HepG2 (cell line): ENCODE results near the gene TOP3B. TPM values are rescaled to one million over a fixed set of nuclear protein-coding genes. Genes with fewer than 3 reads are reported as not detected.

Source experiments
- ATAC-seq: fragments of 200-7000 bp; cut with Tn5 transposase; 3 replicates; pipeline ENCODE4 v1.9.1; 2020; ENCODE audit warnings: mild to moderate bottlenecking, moderate library complexity
- BruUV-seq: library from RNA; stranded (reverse); fragments of 400-500 nt; replicated peaks from 2 replicates; lab custom pipeline; 2021; lab: Mats Ljungman, UMichigan
- CTCF ChIA-PET: fragments of 300-600 bp; formaldehyde crosslinking; extraction: SDS; loops from one replicate; lab custom pipeline; 2021; ENCODE audit warnings: low total read pairs, inconsistent platforms, low intra/inter-chr PET ratio; lab: Yijun Ruan, JAX
- POLR2A ChIA-PET: fragments of 350-600 bp; sonication (Branson Sonifier 250); formaldehyde crosslinking; loops from one replicate; lab custom pipeline; 2020; ENCODE audit warnings: antibody characterized with exemption, inconsistent platforms; lab: Yijun Ruan, JAX
- DNase-seq: peaks from one replicate; pipeline ENCODE4 v3.0.0-alpha.2; 2015; ENCODE audit warnings: low spot score
- FAIRE-seq: peaks from 3 replicates; lab custom pipeline; 2011; peaks lifted over from hg19 to GRCh38; lab: Jason Lieb, UNC
- H2AFZ ChIP-seq: one replicate; pipeline ENCODE4 v1.6.1; 2011; ENCODE audit warnings: low read length, inconsistent platforms
- H3K27ac ChIP-seq: fragments of 300-600 bp; 3 replicates; pipeline ENCODE4 v1.8.0; 2011; ENCODE audit warnings: mixed run types, mild to moderate bottlenecking, mixed read lengths, low read length, inconsistent platforms; ENCODE audit not compliant: insufficient read depth; ENCODE audit errors: extremely low read length
- H3K27me3 ChIP-seq, 2 experiments: fragments of 200-600 bp in 1 of 2; 2 replicates in 1 of 2; 3 replicates in 1 of 2; pipeline versions ENCODE4 v1.6.0 to v1.8.0; 2011; ENCODE audit warnings: low read length in 2 of 2, mild to moderate bottlenecking in 2 of 2, moderate library complexity in 2 of 2, inconsistent platforms in 1 of 2; ENCODE audit not compliant: insufficient read depth in 2 of 2, control insufficient read depth in 1 of 2
- H3K36me3 ChIP-seq, 2 experiments: fragments of 200-600 bp in 1 of 2; replicated peaks in 1 of 2; 2 replicates in 1 of 2; 3 replicates in 1 of 2; pipeline versions ENCODE4 v1.5.1 to v1.8.0; 2011; ENCODE audit warnings: low read length in 2 of 2, inconsistent platforms in 1 of 2; ENCODE audit not compliant: insufficient read depth in 2 of 2, control insufficient read depth in 1 of 2
- H3K4me1 ChIP-seq: 2 replicates; pipeline ENCODE4 v1.5.1; 2012; ENCODE audit warnings: low read length, inconsistent platforms; ENCODE audit not compliant: insufficient read depth
- H3K4me2 ChIP-seq: 2 replicates; pipeline ENCODE4 v1.6.0; 2011; ENCODE audit warnings: low read depth, low read length, inconsistent platforms
- H3K4me3 ChIP-seq, 3 experiments: fragments of 200-600 bp in 1 of 3; sonication (generic), shearing (Covaris generic) in 1 of 3; replicated peaks in 1 of 3; 2 replicates each; pipeline ENCODE4 v1.5.1; 2011 to 2016; ENCODE audit warnings: low read length in 3 of 3, inconsistent platforms in 2 of 3, low read depth in 2 of 3, mild to moderate bottlenecking in 2 of 3, control low read depth in 1 of 3, mixed read lengths in 1 of 3; ENCODE audit not compliant: insufficient read depth in 1 of 3
- H3K79me2 ChIP-seq: one replicate; pipeline ENCODE4 v1.6.1; 2011; ENCODE audit warnings: low read length, inconsistent platforms; ENCODE audit not compliant: insufficient read depth
- H3K9ac ChIP-seq: 2 replicates; pipeline ENCODE4 v1.6.0; 2011; ENCODE audit warnings: mild to moderate bottlenecking, low read depth, low read length, inconsistent platforms; ENCODE audit not compliant: insufficient read depth
- H3K9me3 ChIP-seq: 2 replicates; pipeline ENCODE4 v1.5.1; 2012; ENCODE audit warnings: mild to moderate bottlenecking, low read length
- H4K20me1 ChIP-seq: 2 replicates; pipeline ENCODE4 v1.6.0; 2011; ENCODE audit warnings: inconsistent platforms, mild to moderate bottlenecking, low read length, moderate library complexity; ENCODE audit not compliant: insufficient read depth
- HNRNPUL1 ChIP-seq: fragments of 200-400 bp; formaldehyde crosslinking; IDR thresholded peaks from 2 replicates; pipeline ENCODE4 v1.6.1; 2017; ENCODE audit warnings: low read depth, mild to moderate bottlenecking, low read length, moderate library complexity
- IKZF4 ChIP-seq: sonication (generic); formaldehyde crosslinking; IDR thresholded peaks from 2 replicates; pipeline ENCODE4 v1.5.1; 2020; ENCODE audit warnings: borderline replicate concordance, mild to moderate bottlenecking, low read depth, missing genetic modification reagents; ENCODE audit errors: not compliant biosample characterization
- SIN3B ChIP-seq: fragments of 150-350 bp; IDR thresholded peaks from 2 replicates; pipeline ENCODE4 v1.6.1; 2014; ENCODE audit warnings: low read length
- ZMYM3 ChIP-seq: sonication (generic); formaldehyde crosslinking; IDR thresholded peaks from 2 replicates; pipeline ENCODE4 v1.5.1; 2020; ENCODE audit warnings: mild to moderate bottlenecking, missing genetic modification reagents
- ZNF570 ChIP-seq: sonication (generic); formaldehyde crosslinking; IDR thresholded peaks from 2 replicates; pipeline ENCODE4 v1.4.0; 2020; ENCODE audit warnings: mild to moderate bottlenecking, missing genetic modification reagents, borderline replicate concordance
- ZNF83 ChIP-seq: sonication (generic); formaldehyde crosslinking; IDR thresholded peaks from 2 replicates; pipeline ENCODE4 v1.4.0; 2020; ENCODE audit warnings: missing genetic modification reagents, mild to moderate bottlenecking, borderline replicate concordance
- ZSCAN21 ChIP-seq: sonication (generic); formaldehyde crosslinking; IDR thresholded peaks from 2 replicates; pipeline ENCODE4 v1.8.0; 2022; ENCODE audit warnings: mild to moderate bottlenecking, missing genetic modification reagents, moderate library complexity, borderline replicate concordance
- WGBS: methylation state at CpG from one replicate; pipeline ENCODE4 v1.1.6; 2017; ENCODE audit warnings: low lambda C conversion rate; 5-methylcytosine and 5-hydroxymethylcytosine counted together
- in situ Hi-C: cut with HindIII; loops from 2 replicates; pipeline ENCODE4 v1.10.0; 2017; ENCODE audit warnings: low pct_unique_long_range_greater_than_20kb; ENCODE audit not compliant: extremely low pct_ligation_motif_present
- intact Hi-C: fragments of 100-400 bp; cut with micrococcal nuclease; formaldehyde crosslinking; loops from one replicate; pipeline ENCODE4 v1.10.0; 2022; ENCODE audit not compliant: unreplicated experiment
- polyA plus RNA-seq, 8 experiments: library from polyadenylated mRNA; depleted of rRNA in 3 of 8; stranded (reverse) in 7 of 8; unstranded in 1 of 8; fragments of >200 nt; fragmentation: Illumina TruSeq in 4 of 8; extraction: Trizol in 4 of 8; gene quantifications; 2 replicates each; pipeline versions ENCODE4 v1.2.1 to v1.2.3, GENCODE V29; 2011 to 2016; ENCODE audit warnings: low read depth in 4 of 8, missing spikeins in 1 of 8, mixed read lengths in 1 of 8; ENCODE audit not compliant: insufficient read depth in 1 of 8
- total RNA-seq, 5 experiments: library from RNA; depleted of rRNA; stranded (reverse); fragments of >200 nt; fragmentation: Illumina TruSeq; extraction: Trizol; gene quantifications; 2 replicates each; pipeline ENCODE4 v1.2.3, GENCODE V29; 2016; ENCODE audit warnings: low read depth in 1 of 5
- TF ChIP-seq, protein P1 (sequence below): IDR thresholded peaks from 2 replicates; pipeline ENCODE4 v1.6.1; 2016; ENCODE audit warnings: control low read depth
- TF ChIP-seq, protein P2 (sequence below): sonication (generic); formaldehyde crosslinking; IDR thresholded peaks from 2 replicates; pipeline ENCODE4 v1.4.0; 2020; ENCODE audit warnings: missing genetic modification reagents, borderline replicate concordance
- TF ChIP-seq, protein P3 (sequence below): sonication (generic); formaldehyde crosslinking; IDR thresholded peaks from 2 replicates; pipeline ENCODE4 v1.8.0; 2022; ENCODE audit warnings: missing genetic modification reagents, mild to moderate bottlenecking, moderate library complexity, borderline replicate concordance

Gene TOP3B
- total and polyA plus RNA-seq, 2 of the 13 experiments (the other 11 are each of a cell fraction or from before 2014, with no cell fraction given) = 28.5 to 29.7 TPM

DNA sequence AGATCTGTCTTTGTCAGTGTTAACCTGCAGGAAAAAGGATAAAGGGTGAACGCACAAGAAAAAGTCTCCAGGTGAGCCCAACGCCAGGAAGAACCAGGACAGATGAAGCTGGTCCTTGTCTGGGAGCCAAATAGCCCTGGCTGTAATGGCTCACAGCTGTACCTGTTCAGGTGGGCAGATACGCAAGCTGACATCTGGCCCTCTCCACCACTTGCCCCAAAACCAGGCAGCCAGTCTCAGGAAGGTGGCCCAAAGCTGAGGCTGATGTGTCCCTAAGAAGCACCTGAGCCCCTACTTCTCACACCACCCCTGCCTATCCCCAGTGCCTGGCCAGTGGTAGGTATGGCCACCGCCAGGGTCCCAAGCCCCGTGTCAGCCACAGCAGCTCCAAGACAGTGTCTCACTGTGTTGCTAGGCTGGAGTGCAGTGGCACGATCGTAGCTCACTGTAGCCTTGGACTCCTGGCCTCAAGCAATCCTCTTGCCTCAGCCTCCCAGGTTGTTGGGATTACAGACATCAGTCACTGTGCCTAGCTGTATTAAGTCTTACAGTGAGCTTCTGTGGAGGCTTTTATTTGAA, 14.8 kb downstream of the TOP3B start:
- H3K79me2 ChIP-seq = no peaks in the 10 kb centered on the region
- no peak overlapping the region for H3K9ac ChIP-seq
- DNase-seq = no peak
- ATAC-seq = no peak
- H3K4me1 ChIP-seq = no peaks in the 10 kb centered on the region
- no peak overlapping the region for H2AFZ ChIP-seq
- intact Hi-C loops = no loop called here
- FAIRE-seq = no peak
- BruUV-seq = no TSS peak
- no peak for TF ChIP-seq IKZF4
- TF ChIP-seq HNRNPUL1 = no peak
- TF ChIP-seq, protein P1, sequence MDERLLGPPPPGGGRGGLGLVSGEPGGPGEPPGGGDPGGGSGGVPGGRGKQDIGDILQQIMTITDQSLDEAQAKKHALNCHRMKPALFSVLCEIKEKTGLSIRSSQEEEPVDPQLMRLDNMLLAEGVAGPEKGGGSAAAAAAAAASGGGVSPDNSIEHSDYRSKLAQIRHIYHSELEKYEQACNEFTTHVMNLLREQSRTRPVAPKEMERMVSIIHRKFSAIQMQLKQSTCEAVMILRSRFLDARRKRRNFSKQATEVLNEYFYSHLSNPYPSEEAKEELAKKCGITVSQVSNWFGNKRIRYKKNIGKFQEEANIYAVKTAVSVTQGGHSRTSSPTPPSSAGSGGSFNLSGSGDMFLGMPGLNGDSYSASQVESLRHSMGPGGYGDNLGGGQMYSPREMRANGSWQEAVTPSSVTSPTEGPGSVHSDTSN (CRISPR knock-in tag) = no peak
- no peak for TF ChIP-seq ZNF570 (CRISPR knock-in tag)
- TF ChIP-seq, protein P2, sequence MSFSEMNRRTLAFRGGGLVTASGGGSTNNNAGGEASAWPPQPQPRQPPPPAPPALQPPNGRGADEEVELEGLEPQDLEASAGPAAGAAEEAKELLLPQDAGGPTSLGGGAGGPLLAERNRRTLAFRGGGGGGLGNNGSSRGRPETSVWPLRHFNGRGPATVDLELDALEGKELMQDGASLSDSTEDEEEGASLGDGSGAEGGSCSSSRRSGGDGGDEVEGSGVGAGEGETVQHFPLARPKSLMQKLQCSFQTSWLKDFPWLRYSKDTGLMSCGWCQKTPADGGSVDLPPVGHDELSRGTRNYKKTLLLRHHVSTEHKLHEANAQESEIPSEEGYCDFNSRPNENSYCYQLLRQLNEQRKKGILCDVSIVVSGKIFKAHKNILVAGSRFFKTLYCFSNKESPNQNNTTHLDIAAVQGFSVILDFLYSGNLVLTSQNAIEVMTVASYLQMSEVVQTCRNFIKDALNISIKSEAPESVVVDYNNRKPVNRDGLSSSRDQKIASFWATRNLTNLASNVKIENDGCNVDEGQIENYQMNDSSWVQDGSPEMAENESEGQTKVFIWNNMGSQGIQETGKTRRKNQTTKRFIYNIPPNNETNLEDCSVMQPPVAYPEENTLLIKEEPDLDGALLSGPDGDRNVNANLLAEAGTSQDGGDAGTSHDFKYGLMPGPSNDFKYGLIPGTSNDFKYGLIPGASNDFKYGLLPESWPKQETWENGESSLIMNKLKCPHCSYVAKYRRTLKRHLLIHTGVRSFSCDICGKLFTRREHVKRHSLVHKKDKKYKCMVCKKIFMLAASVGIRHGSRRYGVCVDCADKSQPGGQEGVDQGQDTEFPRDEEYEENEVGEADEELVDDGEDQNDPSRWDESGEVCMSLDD (CRISPR knock-in tag) = no peak
- TF ChIP-seq ZMYM3 = no peak
- TF ChIP-seq ZSCAN21 = no peak
- TF ChIP-seq SIN3B = no peak
- TF ChIP-seq, protein P3, sequence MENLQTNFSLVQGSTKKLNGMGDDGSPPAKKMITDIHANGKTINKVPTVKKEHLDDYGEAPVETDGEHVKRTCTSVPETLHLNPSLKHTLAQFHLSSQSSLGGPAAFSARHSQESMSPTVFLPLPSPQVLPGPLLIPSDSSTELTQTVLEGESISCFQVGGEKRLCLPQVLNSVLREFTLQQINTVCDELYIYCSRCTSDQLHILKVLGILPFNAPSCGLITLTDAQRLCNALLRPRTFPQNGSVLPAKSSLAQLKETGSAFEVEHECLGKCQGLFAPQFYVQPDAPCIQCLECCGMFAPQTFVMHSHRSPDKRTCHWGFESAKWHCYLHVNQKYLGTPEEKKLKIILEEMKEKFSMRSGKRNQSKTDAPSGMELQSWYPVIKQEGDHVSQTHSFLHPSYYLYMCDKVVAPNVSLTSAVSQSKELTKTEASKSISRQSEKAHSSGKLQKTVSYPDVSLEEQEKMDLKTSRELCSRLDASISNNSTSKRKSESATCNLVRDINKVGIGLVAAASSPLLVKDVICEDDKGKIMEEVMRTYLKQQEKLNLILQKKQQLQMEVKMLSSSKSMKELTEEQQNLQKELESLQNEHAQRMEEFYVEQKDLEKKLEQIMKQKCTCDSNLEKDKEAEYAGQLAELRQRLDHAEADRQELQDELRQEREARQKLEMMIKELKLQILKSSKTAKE (CRISPR knock-in tag) = no peak
- TF ChIP-seq ZNF83 = no peak
- H4K20me1 ChIP-seq = no peaks in the 10 kb centered on the region
- CTCF ChIA-PET = no interaction called here
- 96% methylated on average over 4 of the region's 7 CpGs for WGBS
- H3K4me3 ChIP-seq = no peak overlapping the region
- H3K36me3 ChIP-seq = peaks cover 32 to 81% of the 10 kb centered on the region in 2 experiments
- H3K4me2 ChIP-seq = no peak overlapping the region
- in situ Hi-C loops = no loop called here
- H3K27me3 ChIP-seq = no peaks in the 10 kb centered on the region
- no peak overlapping the region for H3K27ac ChIP-seq
- POLR2A ChIA-PET = no interaction called here
- H3K9me3 ChIP-seq = no peaks in the 10 kb centered on the region
